ENCODE data around the gene NPBWR2.

NPBWR2 gene

DNA sequence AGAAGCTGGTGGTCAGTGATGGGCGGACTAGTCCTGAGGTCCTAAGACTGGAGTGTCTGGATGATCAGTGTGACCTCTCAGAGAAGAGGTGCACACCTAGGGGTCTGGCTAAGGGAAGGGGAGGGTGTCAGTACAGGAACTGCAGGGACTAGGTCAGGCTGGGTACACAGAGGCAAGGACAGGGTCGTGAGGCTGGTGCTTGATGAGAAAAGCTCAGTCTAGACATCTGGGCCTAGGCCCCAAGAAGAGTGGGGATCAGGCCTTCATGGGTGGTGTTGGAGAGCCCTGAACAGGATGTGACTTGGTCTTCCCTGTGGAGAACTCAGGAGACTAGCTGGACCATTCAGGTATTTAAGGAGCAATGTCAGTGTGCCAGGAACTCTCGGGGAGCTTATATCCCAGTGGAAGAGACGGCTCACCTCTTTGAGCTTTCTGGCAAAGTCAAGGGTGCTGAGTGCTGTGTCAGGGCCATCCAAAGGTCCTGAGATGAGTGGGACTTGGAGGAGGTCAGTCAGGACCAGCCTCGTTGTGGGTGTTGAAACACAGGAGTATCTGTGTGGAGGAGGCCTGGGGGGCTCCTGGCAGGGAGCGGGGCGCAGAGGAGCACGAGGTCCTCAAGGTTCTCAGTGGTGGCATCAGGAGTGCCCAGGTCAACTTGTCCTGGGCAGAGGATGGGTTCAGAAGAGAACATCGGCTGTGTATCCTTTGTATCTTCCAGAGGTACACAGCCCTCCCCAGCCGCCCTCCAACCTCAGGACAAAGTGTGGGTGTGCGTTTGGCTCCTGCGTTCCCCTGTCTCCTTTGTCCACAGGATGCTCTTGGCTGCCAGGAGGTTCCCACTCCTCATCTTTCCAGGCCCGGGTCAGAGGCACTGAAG, 43.6 kb upstream of the NPBWR2 start:
- Histone ChIP-seq H3K27me3 (ENCODE audit: insufficient read depth, low read length) (no peaks in the 10 kb centered on the region), H3K36me3 (ENCODE audit: insufficient read depth, low read length) (no peaks in the 10 kb centered on the region), H3K27ac (ENCODE audit: low read depth, low read length) (no peak overlapping the region), H3K4me3 (ENCODE audit: low read depth, low read length) (no peak overlapping the region), H3K4me1 (ENCODE audit: control insufficient read depth, insufficient read depth, low read length, unreplicated experiment) (no peaks in the 10 kb centered on the region), H2AFZ (ENCODE audit: low read length, unreplicated experiment) (no peak overlapping the region), H3K79me2 (ENCODE audit: control insufficient read depth, insufficient read depth, low read length, unreplicated experiment) (no peaks in the 10 kb centered on the region)

DNA sequence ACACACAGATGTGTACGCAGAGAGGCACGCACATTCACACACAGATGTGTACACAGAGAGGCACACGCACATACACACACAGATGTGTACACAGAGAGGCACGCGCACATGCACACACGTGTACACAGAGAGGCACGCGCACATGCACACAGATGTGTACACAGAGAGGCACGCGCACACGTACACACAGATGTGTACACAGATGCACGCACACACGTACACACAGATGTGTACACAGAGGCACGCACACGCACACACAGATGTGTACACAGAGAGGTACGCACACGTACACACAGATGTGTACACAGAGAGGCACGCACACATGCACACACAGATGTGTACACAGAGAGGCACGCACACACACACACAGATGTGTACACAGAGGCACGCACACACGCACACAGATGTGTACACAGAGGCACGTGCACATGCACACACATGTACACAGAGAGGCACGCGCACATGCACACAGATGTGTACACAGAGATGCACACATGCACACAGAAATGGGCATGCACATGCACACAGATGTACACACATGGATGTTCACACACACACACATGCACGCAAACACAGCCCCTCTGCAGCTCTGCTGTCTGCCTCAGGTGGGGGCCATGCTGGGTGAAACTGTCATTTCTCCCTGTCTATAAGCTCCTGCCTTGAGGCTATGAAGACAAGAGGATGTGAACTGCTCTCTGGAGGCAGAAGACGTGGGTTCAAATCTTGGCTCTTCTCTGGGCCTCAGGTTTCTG, 42.6 kb upstream of the NPBWR2 start:
- Histone ChIP-seq H2AFZ (ENCODE audit: low read length, unreplicated experiment) (no peak overlapping the region), H3K36me3 (ENCODE audit: insufficient read depth, low read length) (no peaks in the 10 kb centered on the region)

DNA sequence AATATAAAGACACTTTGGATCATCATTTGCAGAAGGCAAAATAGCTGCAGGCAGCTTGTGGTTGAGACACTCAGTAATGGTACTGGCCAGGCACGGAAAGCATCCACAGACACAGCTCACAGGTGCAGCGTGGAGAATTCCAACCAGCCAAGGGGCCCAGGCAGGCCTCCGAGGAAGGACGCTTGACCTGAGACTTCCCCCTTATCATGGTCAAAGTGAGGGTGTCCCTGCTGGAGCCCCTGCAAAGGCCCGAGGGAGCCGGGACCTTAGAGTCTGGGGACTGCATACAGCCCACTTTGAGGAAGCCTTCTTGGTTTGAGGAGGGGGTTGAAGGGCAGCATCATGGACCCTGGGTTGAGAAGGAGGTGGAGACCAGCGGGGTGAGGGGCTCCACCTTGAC, 41.8 kb upstream of the NPBWR2 start:
- Histone ChIP-seq H3K27ac (ENCODE audit: low read depth, low read length) (no peak overlapping the region), H3K79me2 (ENCODE audit: control insufficient read depth, insufficient read depth, low read length, unreplicated experiment) (no peaks in the 10 kb centered on the region), H3K27me3 (ENCODE audit: insufficient read depth, low read length) (no peaks in the 10 kb centered on the region), H2AFZ (ENCODE audit: low read length, unreplicated experiment) (no peak overlapping the region), H3K4me3 (ENCODE audit: low read depth, low read length) (no peak overlapping the region), H3K36me3 (ENCODE audit: insufficient read depth, low read length) (no peaks in the 10 kb centered on the region), H3K4me1 (ENCODE audit: control insufficient read depth, insufficient read depth, low read length, unreplicated experiment) (no peaks in the 10 kb centered on the region)

More for the DNA sequence above, 42.6 kb upstream of the NPBWR2 start:
- Histone ChIP-seq H3K27ac (ENCODE audit: low read depth, low read length) (no peak overlapping the region), H3K79me2 (ENCODE audit: control insufficient read depth, insufficient read depth, low read length, unreplicated experiment) (no peaks in the 10 kb centered on the region), H3K4me3 (ENCODE audit: low read depth, low read length) (no peak overlapping the region), H3K27me3 (ENCODE audit: insufficient read depth, low read length) (no peaks in the 10 kb centered on the region), H3K4me1 (ENCODE audit: control insufficient read depth, insufficient read depth, low read length, unreplicated experiment) (no peaks in the 10 kb centered on the region)

DNA sequence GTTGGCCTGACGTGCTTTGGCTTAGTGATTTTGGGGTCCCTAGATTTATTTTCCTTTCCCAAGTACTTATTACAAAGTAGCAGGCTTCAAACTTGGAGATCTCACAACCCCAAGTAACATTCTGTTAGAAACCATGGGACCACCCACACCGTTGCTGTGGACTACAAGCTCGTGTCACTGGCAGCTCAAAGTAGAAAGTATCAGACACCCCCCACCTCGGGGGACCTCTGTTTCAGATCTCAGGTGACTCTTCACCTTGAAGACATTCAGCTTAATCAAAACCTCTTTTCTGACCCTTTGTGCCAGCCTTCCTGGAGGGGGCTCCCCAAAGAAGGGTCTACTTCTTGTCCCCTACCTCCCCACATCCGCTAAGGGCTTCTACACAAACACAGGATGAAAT, 41.2 kb upstream of the NPBWR2 start:
- Histone ChIP-seq H3K4me3 (ENCODE audit: low read depth, low read length) (no peak overlapping the region), H3K79me2 (ENCODE audit: control insufficient read depth, insufficient read depth, low read length, unreplicated experiment) (no peaks in the 10 kb centered on the region), H3K4me1 (ENCODE audit: control insufficient read depth, insufficient read depth, low read length, unreplicated experiment) (no peaks in the 10 kb centered on the region), H3K27me3 (ENCODE audit: insufficient read depth, low read length) (no peaks in the 10 kb centered on the region), H2AFZ (ENCODE audit: low read length, unreplicated experiment) (no peak overlapping the region), H3K36me3 (ENCODE audit: insufficient read depth, low read length) (no peaks in the 10 kb centered on the region), H3K27ac (ENCODE audit: low read depth, low read length) (no peak overlapping the region)

DNA sequence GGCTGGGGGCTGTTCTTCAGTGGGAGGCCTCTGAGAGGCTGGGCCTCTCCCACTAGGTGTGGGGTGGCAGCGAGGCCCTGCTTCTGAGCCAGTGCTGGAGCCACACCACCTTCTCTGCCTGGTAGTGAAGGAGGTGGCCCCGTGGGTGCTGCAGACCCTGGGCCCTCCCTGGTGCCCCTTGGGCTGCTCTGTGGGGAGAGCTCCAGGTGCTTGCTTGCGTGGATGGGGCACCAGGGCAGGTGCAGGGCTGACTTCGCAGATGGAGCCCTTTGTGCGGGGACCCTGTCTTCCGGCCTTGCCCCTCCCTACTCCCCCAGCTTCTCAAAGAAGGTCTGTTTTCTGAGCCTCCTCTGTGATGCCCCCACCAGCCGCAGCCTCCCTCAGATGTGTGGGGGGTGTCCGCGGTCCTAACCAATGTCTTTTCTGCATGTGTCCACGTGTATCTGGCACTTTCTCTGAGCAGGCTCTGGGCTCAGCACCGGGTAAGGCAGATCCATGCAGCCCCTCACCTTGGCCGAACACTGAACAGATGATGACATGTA, 39.6 kb upstream of the NPBWR2 start:
- no peaks in the 10 kb centered on the region for H3K27me3 ChIP-seq (ENCODE audit: insufficient read depth, low read length)
- no peaks in the 10 kb centered on the region for H3K79me2 ChIP-seq (ENCODE audit: control insufficient read depth, insufficient read depth, low read length, unreplicated experiment)
- no peak overlapping the region for H3K4me3 ChIP-seq (ENCODE audit: low read depth, low read length)

DNA sequence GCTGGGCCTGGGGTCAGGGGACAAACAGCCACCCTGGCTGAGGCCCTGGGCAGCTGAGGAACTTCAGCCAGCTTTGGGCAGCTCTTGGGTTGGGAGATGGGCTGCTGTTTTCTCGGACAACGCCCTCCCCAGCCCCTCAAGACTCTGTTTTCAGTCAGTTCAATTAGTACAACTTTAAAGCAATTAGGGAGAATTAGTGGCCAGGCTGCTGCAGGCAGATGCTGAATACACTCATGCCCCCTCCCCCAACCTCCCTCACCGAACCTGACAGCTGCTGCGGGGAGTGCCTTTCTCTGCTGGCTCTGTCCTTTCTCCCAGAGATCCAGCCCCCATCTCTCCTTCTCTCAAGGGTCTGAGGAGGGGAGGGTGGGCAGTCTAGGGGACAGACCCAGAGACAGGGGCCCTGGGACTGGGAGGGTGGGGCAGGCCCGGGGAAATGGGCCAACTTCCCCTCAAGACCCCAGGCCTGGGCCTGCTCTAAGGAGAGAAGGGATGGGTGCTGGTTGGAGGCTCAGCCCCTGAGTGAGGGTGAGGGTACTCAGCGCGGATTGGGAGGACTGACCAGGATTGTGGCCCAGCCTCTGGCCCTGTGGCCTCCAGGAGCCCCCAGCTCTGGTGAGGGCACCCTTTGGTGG, 39.1 kb upstream of the NPBWR2 start:
- H3K27me3 ChIP-seq (ENCODE audit: insufficient read depth, low read length): no peaks in the 10 kb centered on the region
- H3K79me2 ChIP-seq (ENCODE audit: control insufficient read depth, insufficient read depth, low read length, unreplicated experiment): no peaks in the 10 kb centered on the region
- no peaks in the 10 kb centered on the region for H3K36me3 ChIP-seq (ENCODE audit: insufficient read depth, low read length)
- H3K4me3 ChIP-seq (ENCODE audit: low read depth, low read length): no peak overlapping the region
- H3K4me1 ChIP-seq (ENCODE audit: control insufficient read depth, insufficient read depth, low read length, unreplicated experiment): no peaks in the 10 kb centered on the region
- H3K27ac ChIP-seq (ENCODE audit: low read depth, low read length): no peak overlapping the region
- H2AFZ ChIP-seq (ENCODE audit: low read length, unreplicated experiment): no peak overlapping the region

More for the DNA sequence above, 39.6 kb upstream of the NPBWR2 start:
- Histone ChIP-seq H3K4me1 (ENCODE audit: control insufficient read depth, insufficient read depth, low read length, unreplicated experiment) (no peaks in the 10 kb centered on the region), H2AFZ (ENCODE audit: low read length, unreplicated experiment) (no peak overlapping the region), H3K36me3 (ENCODE audit: insufficient read depth, low read length) (no peaks in the 10 kb centered on the region), H3K27ac (ENCODE audit: low read depth, low read length) (no peak overlapping the region)

DNA sequence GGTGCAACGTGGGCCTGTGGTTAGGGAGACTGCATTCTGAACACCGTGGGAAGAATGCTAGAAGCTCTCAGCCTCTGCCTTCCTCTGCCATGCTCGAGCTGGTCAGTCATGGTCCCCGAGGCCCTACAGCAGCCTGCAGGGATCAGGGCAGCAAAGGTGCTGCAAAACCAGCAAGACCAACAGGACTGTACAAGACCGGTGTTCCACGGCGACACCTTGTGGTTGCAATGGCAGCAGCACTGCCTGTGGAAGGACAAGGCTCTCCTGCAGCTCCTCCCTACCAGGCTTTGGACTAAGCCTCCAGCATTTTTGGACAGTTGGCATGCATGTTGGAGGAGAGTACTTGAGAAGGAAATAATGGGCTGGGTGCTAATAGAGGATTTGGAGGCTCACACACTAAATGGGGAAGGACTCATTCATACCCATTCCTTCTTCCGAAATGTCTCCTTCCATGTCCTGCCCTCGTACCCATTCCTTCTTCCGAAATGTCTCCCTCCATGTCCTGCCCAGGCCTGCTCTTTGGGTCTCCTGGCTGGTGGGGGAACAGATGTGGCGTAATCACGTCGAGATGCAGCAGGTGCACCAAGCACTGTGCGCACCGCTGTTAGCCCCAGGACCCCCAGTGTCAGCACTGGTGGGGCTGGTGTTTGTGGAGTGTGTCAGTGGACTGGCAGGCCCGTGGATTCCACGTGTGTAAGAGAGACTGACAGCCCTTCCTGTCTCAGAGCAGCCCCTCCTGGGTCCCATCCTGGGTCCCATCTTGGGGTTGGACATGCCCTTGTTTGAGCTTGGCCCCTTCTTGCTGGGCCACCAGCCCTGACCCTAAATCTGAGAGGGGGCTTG, 38.3 kb upstream of the NPBWR2 start:
- H3K4me1 ChIP-seq (ENCODE audit: control insufficient read depth, insufficient read depth, low read length, unreplicated experiment): no peaks in the 10 kb centered on the region
- H3K27me3 ChIP-seq (ENCODE audit: insufficient read depth, low read length): peaks cover 3% of the 10 kb centered on the region; the same call in 1 of the 2 replicates
- no peak overlapping the region for H2AFZ ChIP-seq (ENCODE audit: low read length, unreplicated experiment)
- H3K4me3 ChIP-seq (ENCODE audit: low read depth, low read length): no peak overlapping the region
- H3K36me3 ChIP-seq (ENCODE audit: insufficient read depth, low read length): no peaks in the 10 kb centered on the region
- no peaks in the 10 kb centered on the region for H3K79me2 ChIP-seq (ENCODE audit: control insufficient read depth, insufficient read depth, low read length, unreplicated experiment)
- H3K27ac ChIP-seq (ENCODE audit: low read depth, low read length): no peak overlapping the region

DNA sequence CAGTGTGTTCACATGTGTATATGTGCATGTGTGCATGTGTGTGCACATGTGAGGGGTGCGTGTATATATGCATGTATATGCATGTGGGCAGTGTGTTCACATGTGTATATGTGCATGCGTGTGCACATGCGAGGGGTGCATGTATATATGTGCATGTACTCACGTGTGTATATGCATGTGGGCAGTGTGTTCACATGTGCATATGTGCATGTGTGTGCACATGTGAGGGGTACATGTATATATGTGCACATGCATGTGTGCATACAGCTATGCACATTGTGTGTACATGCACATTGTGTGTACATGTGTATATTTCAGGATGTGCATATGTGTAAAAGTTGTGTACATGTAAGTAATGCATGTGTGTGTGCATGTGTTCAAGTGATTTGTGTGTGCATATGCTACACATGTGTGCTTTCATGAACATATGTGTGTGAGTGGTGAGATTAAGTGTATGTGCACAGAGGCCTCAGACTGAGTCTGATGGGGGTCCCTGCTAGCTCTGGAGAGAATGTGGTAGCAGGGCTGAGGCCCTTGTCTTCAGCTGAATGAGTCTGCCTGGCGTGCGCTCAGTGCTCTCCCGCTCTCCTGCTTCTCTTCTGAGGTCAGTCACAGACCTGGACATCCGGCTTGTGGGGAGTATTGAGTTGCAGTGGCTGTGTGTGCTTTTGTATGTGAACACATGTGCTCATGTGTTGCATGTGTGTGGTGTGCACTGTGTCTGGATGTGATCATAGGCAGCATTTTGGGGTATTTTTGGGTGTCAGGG, 37.0 kb upstream of the NPBWR2 start:
- H3K27ac ChIP-seq (ENCODE audit: low read depth, low read length): no peak overlapping the region
- no peaks in the 10 kb centered on the region for H3K4me1 ChIP-seq (ENCODE audit: control insufficient read depth, insufficient read depth, low read length, unreplicated experiment)
- H3K4me3 ChIP-seq (ENCODE audit: low read depth, low read length): no peak overlapping the region
- peaks cover 6% of the 10 kb centered on the region; the same call in 1 of the 2 replicates for H3K27me3 ChIP-seq (ENCODE audit: insufficient read depth, low read length)
- no peaks in the 10 kb centered on the region for H3K79me2 ChIP-seq (ENCODE audit: control insufficient read depth, insufficient read depth, low read length, unreplicated experiment)
- H3K36me3 ChIP-seq (ENCODE audit: insufficient read depth, low read length): no peaks in the 10 kb centered on the region
- H2AFZ ChIP-seq (ENCODE audit: low read length, unreplicated experiment): no peak overlapping the region

DNA sequence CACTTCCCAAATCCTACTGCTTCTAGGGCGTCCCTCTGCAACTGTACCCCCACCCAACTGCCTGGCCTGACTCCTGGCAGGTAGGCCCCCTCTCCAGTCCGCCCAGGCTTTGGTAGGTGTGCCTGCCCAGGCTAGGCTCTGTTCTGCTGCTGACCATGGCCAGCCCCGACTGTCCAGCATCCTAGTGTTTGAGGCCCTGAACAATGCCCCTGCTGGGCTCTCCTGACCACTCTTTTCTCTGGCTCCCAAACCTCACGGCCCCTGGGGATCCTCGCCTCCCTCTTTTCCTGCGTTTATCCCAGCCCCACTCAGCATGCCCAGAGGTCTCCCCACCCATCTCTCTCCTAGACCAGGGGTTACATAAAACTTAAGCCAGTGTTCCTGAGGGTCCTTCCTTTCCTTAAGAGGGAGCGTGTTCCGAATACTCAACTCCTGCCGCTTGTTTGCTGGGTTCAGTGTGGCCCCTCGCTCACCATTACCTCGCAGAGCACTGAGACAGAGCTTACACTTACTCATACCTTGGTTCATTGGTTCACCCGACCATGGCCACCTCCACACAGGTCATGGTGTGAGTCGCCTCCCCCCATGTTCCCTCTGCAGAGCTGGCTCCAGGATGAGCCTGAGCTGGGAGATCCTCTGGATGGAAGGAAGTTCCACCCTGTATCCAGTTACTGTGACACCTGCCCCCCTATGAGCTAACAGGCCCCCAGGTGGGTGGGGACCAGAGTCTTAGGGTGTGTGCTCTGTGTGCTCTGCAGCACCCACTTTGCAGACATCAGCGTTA, 35.8 kb upstream of the NPBWR2 start:
- Histone ChIP-seq H3K79me2 (ENCODE audit: control insufficient read depth, insufficient read depth, low read length, unreplicated experiment) (no peaks in the 10 kb centered on the region), H3K27me3 (ENCODE audit: insufficient read depth, low read length) (peaks cover 6% of the 10 kb centered on the region; the same call in 1 of the 2 replicates), H3K36me3 (ENCODE audit: insufficient read depth, low read length) (no peaks in the 10 kb centered on the region), H2AFZ (ENCODE audit: low read length, unreplicated experiment) (no peak overlapping the region), H3K4me1 (ENCODE audit: control insufficient read depth, insufficient read depth, low read length, unreplicated experiment) (no peaks in the 10 kb centered on the region), H3K27ac (ENCODE audit: low read depth, low read length) (no peak overlapping the region), H3K4me3 (ENCODE audit: low read depth, low read length) (no peak overlapping the region)
